Bronchus fibroblast of lung (primary cell): ENCODE data around the gene FAM229A. TPM values are rescaled to one million over a fixed set of nuclear protein-coding genes. Genes with fewer than 3 reads are reported as not detected.

Experiments
- total RNA-seq: library from RNA; depleted of rRNA; stranded (reverse); fragments of >200 nt; gene quantifications from 2 replicates; pipeline ENCODE4 v1.2.3, GENCODE V29; 2015

The FAM229A gene, protein sequence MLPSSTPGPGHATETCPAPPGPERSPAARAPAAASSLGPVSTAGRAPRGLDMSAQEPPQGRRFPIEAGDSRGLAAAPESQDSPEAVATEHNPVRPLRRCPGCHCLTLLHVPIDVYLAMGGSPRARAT
- 1.0 and 1.9 TPM in 2 replicates for total RNA-seq

DNA sequence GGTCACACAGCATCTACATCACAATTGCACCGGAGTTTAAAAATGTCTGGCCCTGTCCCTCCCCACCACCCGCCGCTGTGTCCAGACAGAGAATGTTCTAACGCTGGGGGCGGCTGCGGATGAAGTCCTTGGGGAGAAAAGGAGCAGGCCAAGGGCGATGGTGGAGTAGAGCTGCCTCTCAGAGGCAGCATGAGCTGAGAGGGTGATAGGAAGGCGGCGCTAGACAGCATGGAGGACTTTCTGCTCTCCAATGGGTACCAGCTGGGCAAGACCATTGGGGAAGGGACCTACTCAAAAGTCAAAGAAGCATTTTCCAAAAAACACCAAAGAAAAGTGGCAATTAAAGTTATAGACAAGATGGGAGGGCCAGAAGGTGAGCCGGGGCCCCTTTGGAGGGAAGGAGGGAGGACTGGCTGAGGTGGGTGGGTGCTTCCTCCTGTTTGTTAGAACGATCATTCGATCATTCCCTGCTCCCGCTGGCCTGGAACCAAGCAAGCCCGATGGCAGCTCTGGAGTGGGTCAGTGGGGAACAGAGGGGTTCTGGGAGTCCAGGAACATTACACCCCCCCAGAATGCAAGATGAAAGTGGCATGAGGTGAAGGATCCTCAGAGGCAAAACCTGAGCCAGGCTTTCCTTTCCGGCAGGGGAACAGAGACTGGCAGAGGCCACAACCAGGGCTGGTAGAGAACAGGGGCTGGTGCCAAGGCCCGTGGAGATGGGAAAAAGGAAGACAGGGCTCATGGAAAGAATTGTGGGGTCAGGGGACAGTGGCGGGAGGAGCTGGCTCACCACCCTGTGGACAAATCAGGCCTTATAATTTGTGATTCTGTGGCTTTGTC, at the start of gene FAM229A, which contains the start of gene TSSK3:
FAM229A (minus strand) TSS at position 12 of the 840 bp plus-strand sequence. CDS start 394 bp downstream, outside the sequence.
TSSK3 (plus strand) TSS at position 66 of the 840 bp plus-strand sequence; CDS start at position 229, 163 bp downstream.

DNA sequence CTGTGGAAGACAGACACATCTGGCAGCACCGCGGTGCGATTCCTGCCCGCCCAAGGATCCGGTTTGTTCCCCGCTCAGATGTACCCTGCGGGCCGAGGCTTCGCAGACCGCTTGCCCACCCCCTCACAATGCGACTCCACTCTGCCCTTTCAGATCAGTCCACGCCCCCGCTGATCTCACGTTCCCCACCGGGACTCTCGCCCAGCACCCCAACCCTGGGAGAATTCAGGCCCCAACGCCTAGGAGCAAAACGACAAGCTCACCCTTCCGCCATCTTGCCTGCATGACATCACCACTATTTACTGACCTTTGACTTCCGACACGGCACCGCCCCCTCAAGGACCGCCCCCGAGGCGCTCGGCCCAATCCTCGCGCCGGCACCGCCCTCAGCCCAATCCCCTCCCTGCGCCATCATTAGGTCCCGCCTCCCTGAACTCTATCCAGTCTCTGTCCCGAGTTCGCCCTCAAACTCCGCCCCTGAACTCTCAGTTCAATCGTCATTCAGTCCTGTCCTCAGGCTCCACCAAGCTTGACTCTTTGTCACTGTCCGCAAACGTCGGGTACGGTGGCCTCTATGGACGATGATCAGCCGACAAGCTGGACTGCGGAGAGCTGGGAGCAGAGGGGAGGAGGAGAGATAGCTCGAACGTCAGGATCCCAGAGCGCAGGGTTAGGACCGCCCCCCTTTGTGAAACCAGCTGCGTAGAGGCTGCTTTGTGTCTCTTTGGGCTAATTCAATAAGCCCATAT, 32.0 kb upstream of the FAM229A start, which contains the start of gene BSDC1:
BSDC1 (minus strand) TSS at position 301 of the 749 bp plus-strand sequence; CDS start at position 274, 27 bp downstream.

DNA sequence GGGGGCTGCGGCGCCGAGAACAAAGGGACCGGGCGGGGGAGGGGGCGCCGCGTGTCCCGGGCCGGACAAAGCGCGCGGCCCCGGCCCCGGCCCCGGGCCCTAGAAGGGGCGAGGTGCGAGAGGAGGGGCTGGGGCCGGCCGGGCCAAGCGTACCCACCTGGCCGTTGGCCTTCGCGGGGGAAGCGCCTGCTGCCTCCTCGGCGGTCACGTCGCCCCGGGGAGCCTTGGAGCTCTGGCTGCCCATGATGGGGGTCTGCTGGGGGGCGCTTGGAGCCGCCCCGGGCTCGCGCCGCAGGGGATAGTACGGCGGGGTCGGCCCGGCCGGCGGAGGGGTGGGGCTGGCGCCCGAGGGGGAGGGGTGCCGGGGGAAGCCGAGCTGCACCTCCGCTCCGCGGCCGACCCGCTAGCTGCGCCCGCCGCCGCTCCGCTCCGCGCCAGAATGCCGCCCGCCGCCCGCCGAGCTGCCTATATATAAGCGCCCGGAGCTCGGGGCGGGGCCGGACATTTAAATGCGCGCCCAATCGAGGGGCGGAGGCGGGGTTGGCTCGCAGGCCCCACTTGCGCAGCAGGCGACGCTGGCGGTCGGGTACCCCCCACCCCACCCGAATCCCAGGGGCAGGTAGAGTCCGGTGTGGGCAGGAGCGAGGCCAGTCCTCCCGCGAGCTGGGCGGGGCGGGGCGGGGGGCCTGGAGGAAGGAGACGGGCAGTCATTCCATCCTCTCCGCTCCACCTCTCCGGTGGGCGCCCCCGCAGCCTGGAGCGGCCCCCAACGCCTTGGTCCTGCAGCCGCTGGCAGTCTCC, 26.3 kb downstream of the FAM229A start, which contains the start of gene MARCKSL1:
MARCKSL1 (minus strand) TSS at position 444 of the 801 bp plus-strand sequence; CDS start at position 244, 200 bp downstream.

Other genes starting within 250 kb of the FAM229A start
- gene TXLNA, start 182.8 kb downstream of the FAM229A start, total RNA-seq = 55.9 and 58.0 TPM in 2 replicates
- 16.0 and 16.8 TPM in 2 replicates for gene CCDC28B, start 161.9 kb downstream of the FAM229A start, total RNA-seq
- 2.9 and 3.3 TPM in 2 replicates for gene IQCC, start 156.8 kb downstream of the FAM229A start, total RNA-seq
- not detected in 2 replicates for gene DCDC2B, start 153.4 kb downstream of the FAM229A start, total RNA-seq
- gene TMEM234, start 140.1 kb downstream of the FAM229A start, total RNA-seq = 8.2 and 11.9 TPM in 2 replicates
- gene EIF3I, start 140.1 kb downstream of the FAM229A start, total RNA-seq = 370 and 402 TPM in 2 replicates
- gene FAM167B, start 115.3 kb downstream of the FAM229A start, total RNA-seq = 0.30 and 0.50 TPM in 2 replicates
- gene LCK, start 111.2 kb downstream of the FAM229A start, total RNA-seq = not detected in 2 replicates
- gene HDAC1, start 70.4 kb downstream of the FAM229A start, total RNA-seq = 53.1 and 56.5 TPM in 2 replicates
- gene MARCKSL1, start 26.3 kb downstream of the FAM229A start, total RNA-seq = 94.5 and 103 TPM in 2 replicates
- under 0.01 TPM in 1 of 2 replicates, not detected in the other for gene TSSK3, start 54 bp upstream of the FAM229A start, total RNA-seq
- gene BSDC1, start 32.0 kb upstream of the FAM229A start, total RNA-seq = 45.6 and 53.1 TPM in 2 replicates
- gene ZBTB8B, start 102.6 kb upstream of the FAM229A start, total RNA-seq = not detected in 2 replicates
- 3.0 and 3.9 TPM in 2 replicates for gene ZBTB8A, start 176.9 kb upstream of the FAM229A start, total RNA-seq